PFSK-1 (cell line): ENCODE data around the gene RPL31.

ENCODE experiments used
- FOXP2 ChIP-seq: optimal IDR thresholded peaks from 2 replicates; pipeline ENCODE3; 2011; ENCODE audit warnings: borderline replicate concordance, control low read depth, inconsistent platforms; ENCODE audit not compliant: insufficient read depth; ENCODE audit errors: extremely low read length, extremely low read depth
- POLR2AphosphoS5 ChIP-seq: IDR thresholded peaks from 2 replicates; pipeline ENCODE4 v1.6.1; 2012; ENCODE audit warnings: low read depth, mild to moderate bottlenecking, control low read depth, low read length, moderate library complexity
- REST ChIP-seq, 2 experiments: IDR thresholded peaks; 2 replicates each; pipeline versions ENCODE4 v1.6.1 to v1.8.0; 2011 to 2012; ENCODE audit warnings: low read depth in 2 of 2, low read length in 2 of 2, control low read depth in 1 of 2, inconsistent platforms in 1 of 2, mild to moderate bottlenecking in 1 of 2, moderate library complexity in 1 of 2; ENCODE audit not compliant: insufficient read depth in 1 of 2
- SIN3A ChIP-seq: IDR thresholded peaks from 2 replicates; pipeline ENCODE4 v1.6.1; 2012; ENCODE audit warnings: mild to moderate bottlenecking, low read length, moderate library complexity, borderline replicate concordance; ENCODE audit not compliant: insufficient read depth
- TAF1 ChIP-seq: IDR thresholded peaks from 2 replicates; pipeline ENCODE4 v1.6.1; 2012; ENCODE audit warnings: low read length, control low read depth, borderline replicate concordance; ENCODE audit not compliant: insufficient read depth

RPL31 gene

GRCh38 chr2:100992262-100992661, 9.8 kb upstream of the RPL31 start:
- peak in 1 of 2 experiments; percentile 57; a peak in 1 of 4 replicates for TF ChIP-seq REST (IDR thresholded peaks at IDR 0.05; ENCODE audit: insufficient read depth in 1 of 2, low read depth in 2 of 2, low read length in 2 of 2)
- no peak for TF ChIP-seq TAF1

- TF ChIP-seq FOXP2 (no peak), SIN3A (no peak), REST (IDR thresholded peaks at IDR 0.05; ENCODE audit: insufficient read depth in 1 of 2, low read depth in 2 of 2, low read length in 2 of 2) (no peak), TAF1 (no peak), POLR2AphosphoS5 (no peak)
These were observed 8.8 kb upstream of the RPL31 start for GRCh38 chr2:100993294-100993693.

DNA sequence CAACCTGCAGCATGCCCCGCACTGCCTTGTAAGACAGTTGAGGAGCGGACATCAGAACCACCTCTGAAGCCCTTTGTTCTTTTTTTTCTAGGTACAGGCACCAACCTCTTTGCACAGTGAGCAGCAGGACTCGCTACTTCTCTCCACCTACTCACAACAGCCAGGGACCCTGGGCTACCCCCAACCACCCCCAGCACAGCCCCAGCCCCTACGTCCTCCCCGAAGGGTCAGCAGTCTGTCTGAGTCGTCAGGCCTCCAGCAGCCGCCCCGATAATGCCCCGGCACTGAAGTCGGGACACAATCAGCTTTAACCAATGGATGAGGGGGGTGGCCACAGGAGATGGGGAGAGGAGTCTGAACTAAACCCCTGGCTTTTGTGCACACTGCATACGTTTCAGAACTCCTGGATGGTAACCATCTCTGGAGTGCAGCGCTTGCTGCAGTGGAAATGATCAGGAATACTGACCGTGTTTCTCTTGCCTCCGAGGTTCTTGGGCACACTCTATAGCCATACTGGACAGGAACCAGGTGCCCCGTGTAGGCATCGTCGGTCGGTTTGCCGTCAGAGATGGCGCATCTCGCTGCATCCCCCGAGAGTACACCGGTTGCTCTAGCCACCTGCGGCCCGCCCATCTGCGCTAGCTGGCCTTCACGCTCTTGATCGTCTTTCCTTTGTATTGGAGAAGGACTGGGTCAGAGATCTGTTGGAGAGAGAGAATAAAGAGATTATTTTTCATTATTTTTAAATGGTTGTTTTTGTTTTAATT, 6.6 kb upstream of the RPL31 start:
- no peak for TF ChIP-seq SIN3A
- no peak for TF ChIP-seq REST (IDR thresholded peaks at IDR 0.05; ENCODE audit: insufficient read depth in 1 of 2, low read depth in 2 of 2, low read length in 2 of 2)
- no peak for TF ChIP-seq FOXP2
- TF ChIP-seq TAF1: no peak
- no peak for TF ChIP-seq POLR2AphosphoS5

DNA sequence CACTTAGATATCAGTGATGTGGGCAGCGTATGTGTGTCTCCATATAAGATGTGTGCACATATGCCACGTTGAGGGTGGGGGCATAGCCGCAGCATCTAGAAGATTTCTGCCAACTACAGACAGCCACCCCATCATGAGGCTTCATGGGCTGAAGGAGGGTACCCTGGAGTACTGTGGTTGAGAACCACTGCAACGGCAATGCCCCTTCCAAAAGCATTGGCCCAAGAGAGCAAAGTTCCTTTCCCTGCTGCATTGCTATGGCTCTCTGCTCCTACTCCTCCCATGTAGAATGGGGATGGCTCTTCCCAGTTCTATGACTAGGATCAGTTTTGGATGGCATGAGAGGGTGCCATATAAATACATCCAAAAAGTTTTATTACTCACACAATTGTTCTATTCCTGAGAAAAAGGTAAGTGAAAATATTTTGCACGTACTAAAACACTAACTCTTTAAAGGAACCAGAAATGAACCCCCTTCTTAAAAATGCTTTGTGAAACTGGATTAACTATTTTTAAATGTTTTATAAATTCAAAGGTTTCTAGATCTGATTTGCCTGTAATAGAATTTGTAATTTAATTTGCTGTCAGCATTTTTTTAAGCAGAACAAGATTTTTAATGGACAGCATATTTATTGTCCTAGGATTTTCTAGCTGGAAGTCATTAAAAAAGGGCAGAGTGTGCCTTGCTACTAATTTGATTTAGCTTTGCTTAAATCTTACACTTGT, 4.4 kb upstream of the RPL31 start:
- no peak for TF ChIP-seq REST (IDR thresholded peaks at IDR 0.05; ENCODE audit: insufficient read depth in 1 of 2, low read depth in 2 of 2, low read length in 2 of 2)

DNA sequence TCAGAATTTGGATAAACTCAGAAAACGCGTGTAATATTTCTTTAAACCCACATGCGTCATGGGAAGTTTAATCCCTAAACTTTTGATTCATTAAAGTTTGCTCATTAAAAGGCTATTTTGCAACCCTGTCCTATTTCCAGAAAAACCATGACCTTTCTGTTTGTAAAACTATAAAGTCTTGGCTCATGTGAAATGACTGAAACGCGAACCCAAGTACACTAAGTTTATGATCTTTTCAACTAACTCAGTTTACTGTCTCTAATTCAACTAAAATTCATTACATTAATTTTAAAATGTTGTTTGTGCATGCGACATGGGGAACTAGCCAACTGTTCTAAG, 3.9 kb upstream of the RPL31 start:
- TF ChIP-seq TAF1 (no peak), FOXP2 (no peak), REST (IDR thresholded peaks at IDR 0.05; ENCODE audit: insufficient read depth in 1 of 2, low read depth in 2 of 2, low read length in 2 of 2) (no peak), POLR2AphosphoS5 (no peak), SIN3A (no peak)
